MCF 10A (cell line): ENCODE measurements around the gene GLIS2. TPM values are rescaled to one million over a fixed set of nuclear protein-coding genes. Genes with fewer than 3 reads are reported as not detected.

Experiments
- BruUV-seq: library from RNA; stranded (reverse); fragments of 400-500 nt; replicated peaks from 2 replicates; lab custom pipeline; 2021; lab: Mats Ljungman, UMichigan
- CTCF ChIA-PET: fragments of 300-600 bp; sonication (Branson Sonifier 250); formaldehyde crosslinking; extraction: SDS; loops from one replicate; lab custom pipeline; 2021; ENCODE audit warnings: antibody characterized with exemption, inconsistent platforms; lab: Yijun Ruan, JAX
- POLR2A ChIA-PET: fragments of 300-600, 350-650 bp; sonication (Branson Sonifier 250); formaldehyde crosslinking; extraction: SDS; loops from one replicate; lab custom pipeline; 2020; ENCODE audit warnings: antibody characterized with exemption, inconsistent platforms; lab: Yijun Ruan, JAX
- DNase-seq: peaks from one replicate; pipeline ENCODE4 v3.0.0-alpha.2; 2018; ENCODE audit not compliant: unreplicated experiment
- H3K27ac Mint-ChIP-seq: one replicate; pipeline ENCODE4 v1.8.0; 2022; ENCODE audit warnings: mild to moderate bottlenecking, low read depth, mixed read lengths; ENCODE audit not compliant: unreplicated experiment
- H3K27me3 Mint-ChIP-seq: one replicate; pipeline ENCODE4 v1.8.0; 2022; ENCODE audit warnings: mixed read lengths; ENCODE audit not compliant: insufficient read depth, unreplicated experiment
- H3K36me3 Mint-ChIP-seq: one replicate; pipeline ENCODE4 v1.8.0; 2022; ENCODE audit warnings: mild to moderate bottlenecking, moderate library complexity, mixed read lengths; ENCODE audit not compliant: insufficient read depth, unreplicated experiment
- H3K4me1 Mint-ChIP-seq: one replicate; pipeline ENCODE4 v1.8.0; 2022; ENCODE audit warnings: mixed read lengths; ENCODE audit not compliant: insufficient read depth, unreplicated experiment
- H3K4me3 Mint-ChIP-seq: one replicate; pipeline ENCODE4 v1.8.0; 2022; ENCODE audit warnings: mild to moderate bottlenecking, moderate library complexity, mixed read lengths; ENCODE audit not compliant: unreplicated experiment
- H3K9me3 Mint-ChIP-seq: one replicate; pipeline ENCODE4 v1.8.0; 2022; ENCODE audit warnings: mixed read lengths; ENCODE audit not compliant: unreplicated experiment
- CTCF ChIP-seq: fragments of 200-600 bp; IDR thresholded peaks from one replicate; pipeline ENCODE4 v1.8.0; 2022; ENCODE audit warnings: antibody characterized with exemption, mild to moderate bottlenecking; ENCODE audit not compliant: unreplicated experiment
- intact Hi-C: fragments of 100-400 bp; cut with micrococcal nuclease; formaldehyde crosslinking; loops from 2 replicates; pipeline ENCODE4 v1.14.1; 2022
- total RNA-seq: library from RNA; stranded (reverse); gene quantifications from 2 replicates; pipeline ENCODE4 v1.2.3, GENCODE V29; 2022

GLIS2 gene
- total RNA-seq, 1 experiment from 2014 or later = 14.7 TPM

- peaks cover 26% of the 10 kb centered on the region for H3K4me1 Mint-ChIP-seq
Measured at GRCh38 chr16:4377573-4378154, 61.8 kb downstream of the GLIS2 start.

GRCh38 chr16:4378161-4378666 is 62.3 kb downstream of the GLIS2 start:
- intact Hi-C loops = no loop called here
- Mint-ChIP-seq H3K36me3 (peaks cover 6% of the 10 kb centered on the region), H3K4me3 (no peak overlapping the region), H3K27me3 (no peaks in the 10 kb centered on the region), H3K9me3 (no peaks in the 10 kb centered on the region), H3K27ac (no peak overlapping the region), H3K4me1 (peaks cover 26% of the 10 kb centered on the region)
- TF ChIP-seq CTCF = no peak
- CTCF ChIA-PET = interaction anchor here (0.7 to 5.0 kb wide), 6 partner anchors 13 to 76 kb away, joined by 3 to 22 read pairs (median 4); no protein-coding TSS in a partner anchor
- POLR2A ChIA-PET = interaction anchor here (0.5 to 1.2 kb wide), 4 partner anchors 9 to 1358 kb away, joined by 3 to 4 read pairs (median 4); partner anchors contain the start of gene TNFRSF12A
- no TSS peak for BruUV-seq
- no peak for DNase-seq

More at GRCh38 chr16:4377573-4378154, 61.8 kb downstream of the GLIS2 start:
- BruUV-seq = no TSS peak
- POLR2A ChIA-PET = interaction anchor here (0.6 to 1.2 kb wide), 3 partner anchors 9 to 1357 kb away, joined by 3 to 4 read pairs (median 4); partner anchors contain the start of gene TNFRSF12A
- Mint-ChIP-seq H3K9me3 (no peaks in the 10 kb centered on the region), H3K4me3 (no peak overlapping the region), H3K27ac (no peak overlapping the region), H3K36me3 (peaks cover 6% of the 10 kb centered on the region), H3K27me3 (no peaks in the 10 kb centered on the region)
- intact Hi-C loops = no loop called here
- DNase-seq = no peak
- CTCF ChIA-PET = interaction anchor here (1.3 to 5.0 kb wide), 3 partner anchors 19 to 25 kb away, joined by 3 to 22 read pairs (median 17); no protein-coding TSS in a partner anchor
- no peak for TF ChIP-seq CTCF

- BruUV-seq = no TSS peak
- intact Hi-C loops = no loop called here
- POLR2A ChIA-PET = no interaction called here
- no peak for DNase-seq
- H3K27ac Mint-ChIP-seq = no peak overlapping the region
- no peak overlapping the region for H3K4me3 Mint-ChIP-seq
- peaks cover 20% of the 10 kb centered on the region for H3K4me1 Mint-ChIP-seq
- H3K27me3 Mint-ChIP-seq = no peaks in the 10 kb centered on the region
- no peak for TF ChIP-seq CTCF
- no peaks in the 10 kb centered on the region for H3K9me3 Mint-ChIP-seq
- H3K36me3 Mint-ChIP-seq = peaks cover 6% of the 10 kb centered on the region
- CTCF ChIA-PET = interaction anchor here (0.7 to 3.2 kb wide), 5 partner anchors 12 to 77 kb away, joined by 3 to 17 read pairs (median 4); no protein-coding TSS in a partner anchor
Measured at GRCh38 chr16:4378999-4379690, 63.3 kb downstream of the GLIS2 start.
